Posterior cingulate gyrus (tissue), 11 donors: Measurements from ENCODE around the gene FLT3.
"Not testable (repeated sequence)": the region's sequence is repeated elsewhere in the genome, so short reads cannot be mapped to it uniquely, and the experiment has no call there.

Experiments
- DNase-seq, 10 donors: peaks; one replicate each; pipeline versions ENCODE4 v3.0.0 to v3.0.0-alpha.2; 2020 to 2021; ENCODE audit warnings: mixed read lengths in 3 of 10
- intact Hi-C: fragments of 100-400 bp; cut with DNase I; formaldehyde crosslinking; loops from one replicate; pipeline ENCODE4 v1.15.1; 2023

FLT3 gene

DNA sequence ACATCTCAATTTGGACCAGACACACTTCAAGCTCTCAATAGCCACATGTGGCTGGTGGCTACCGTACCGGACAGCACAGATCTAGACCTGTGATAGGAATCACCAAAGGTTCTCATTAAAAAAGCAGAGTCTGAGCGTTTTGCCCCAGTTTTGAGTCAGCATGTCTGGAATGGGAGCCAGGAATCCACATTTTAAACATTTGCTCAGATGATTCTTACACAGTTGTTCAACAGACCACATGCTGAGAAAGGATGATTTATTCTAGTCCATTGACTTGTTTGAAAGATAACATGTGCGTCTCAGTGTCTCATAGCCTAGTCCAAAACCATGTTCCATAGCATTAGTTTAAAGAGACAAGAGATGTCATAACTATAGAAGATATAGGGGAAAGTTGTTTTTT, 53.4 kb downstream of the FLT3 start:
- intact Hi-C loops: no loop called here
- no peak for DNase-seq

DNA sequence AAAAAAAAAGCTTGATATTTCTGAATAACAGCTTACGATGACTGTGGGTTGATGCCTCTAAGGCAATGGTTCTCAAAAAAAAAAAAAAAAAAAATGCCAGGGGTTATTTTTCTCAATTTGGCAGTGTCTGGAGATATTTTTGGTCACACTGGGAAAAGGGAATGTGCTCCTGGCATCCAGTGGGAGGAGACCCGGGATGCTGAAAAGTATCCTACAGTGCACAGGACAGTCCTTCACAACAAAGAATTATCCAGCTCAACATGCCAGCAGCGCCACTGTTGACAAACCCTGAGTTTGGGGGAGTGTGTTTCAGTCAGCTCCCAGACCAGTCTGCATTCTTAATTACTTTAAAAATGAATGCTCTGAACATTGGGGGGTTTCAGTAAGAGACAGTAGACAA, 54.5 kb downstream of the FLT3 start:
- no peak for DNase-seq
- intact Hi-C loops: no loop called here

DNA sequence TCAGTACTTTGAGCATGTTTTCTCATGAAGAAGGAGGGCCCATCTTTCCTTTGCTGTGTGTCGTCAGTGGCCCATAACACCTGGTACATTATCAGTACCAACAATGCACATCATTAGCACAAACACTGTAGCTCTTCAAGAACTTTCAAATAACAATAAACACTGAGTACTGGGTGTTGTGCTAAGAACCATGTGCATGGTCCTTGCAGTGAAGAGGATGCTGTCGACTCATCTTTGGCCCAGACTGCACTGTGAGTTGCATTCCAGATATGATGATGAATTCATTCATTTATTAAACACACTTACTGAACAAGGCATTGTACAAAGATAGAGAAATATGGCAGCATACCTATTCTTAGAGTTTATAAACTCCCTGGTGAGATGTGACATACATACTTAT, 55.8 kb downstream of the FLT3 start:
- DNase-seq: no peak
- intact Hi-C loops: no loop called here

DNA sequence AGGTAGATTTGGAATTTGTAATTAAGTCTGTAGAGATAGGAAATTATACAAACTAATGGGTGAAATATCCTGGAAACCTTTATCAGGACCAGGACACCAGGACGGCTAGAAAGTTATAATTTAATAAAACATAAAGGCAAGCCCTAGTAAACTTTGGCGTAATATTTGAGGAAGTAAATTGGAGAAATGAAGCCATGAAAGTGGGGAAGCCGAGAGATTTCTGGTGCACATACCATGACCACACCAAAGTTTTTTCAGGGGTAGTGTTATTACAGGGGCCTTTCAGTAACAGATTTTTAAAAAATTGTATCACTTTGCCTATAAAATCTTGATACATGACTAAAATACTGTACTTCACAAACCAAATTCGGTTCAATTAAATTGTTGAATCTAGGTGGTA, 57.2 kb downstream of the FLT3 start:
- intact Hi-C loops: no loop called here
- no peak for DNase-seq

DNA sequence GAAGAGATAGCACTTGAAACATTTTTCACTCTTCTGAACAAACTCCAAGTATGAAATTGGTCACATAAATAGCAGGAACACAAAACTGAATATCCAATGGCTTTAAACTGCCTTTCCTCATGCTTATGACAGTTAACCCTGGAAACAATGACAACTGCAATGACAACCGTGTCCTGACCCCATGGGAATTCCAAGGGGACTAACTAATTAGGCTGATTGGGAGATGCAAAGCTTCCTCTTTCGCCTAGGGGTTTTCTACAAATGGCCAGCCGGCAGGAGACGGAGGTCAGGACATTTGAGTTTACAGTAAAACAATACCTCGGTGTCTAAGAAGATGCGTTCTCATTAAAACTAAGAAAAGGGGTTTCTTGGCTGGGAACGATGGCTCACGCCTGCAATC, 58.9 kb downstream of the FLT3 start:
- intact Hi-C loops: no loop called here
- DNase-seq: no peak

DNA sequence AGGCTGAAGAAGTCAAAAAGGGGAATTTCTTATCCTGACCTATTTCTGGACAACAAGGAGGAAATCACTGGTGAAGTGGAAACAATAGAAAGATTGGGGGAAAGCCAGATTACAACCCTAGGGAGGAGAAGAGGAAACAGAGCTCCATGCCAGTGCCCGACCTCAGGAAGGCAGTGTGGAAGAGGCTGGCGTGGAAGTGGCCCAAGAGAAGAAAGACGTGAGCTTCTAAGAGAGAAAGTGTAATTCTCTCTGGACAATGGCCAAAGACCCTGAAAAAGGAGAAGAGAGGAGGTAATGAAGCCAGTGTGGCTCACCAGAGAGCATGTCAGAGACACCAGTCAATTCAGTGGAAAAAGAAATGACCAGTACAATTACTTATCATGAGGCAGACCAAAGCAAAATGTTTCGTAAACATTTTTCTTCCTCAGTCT, 59.3 kb downstream of the FLT3 start:
- intact Hi-C loops: no loop called here
- no peak for DNase-seq

DNA sequence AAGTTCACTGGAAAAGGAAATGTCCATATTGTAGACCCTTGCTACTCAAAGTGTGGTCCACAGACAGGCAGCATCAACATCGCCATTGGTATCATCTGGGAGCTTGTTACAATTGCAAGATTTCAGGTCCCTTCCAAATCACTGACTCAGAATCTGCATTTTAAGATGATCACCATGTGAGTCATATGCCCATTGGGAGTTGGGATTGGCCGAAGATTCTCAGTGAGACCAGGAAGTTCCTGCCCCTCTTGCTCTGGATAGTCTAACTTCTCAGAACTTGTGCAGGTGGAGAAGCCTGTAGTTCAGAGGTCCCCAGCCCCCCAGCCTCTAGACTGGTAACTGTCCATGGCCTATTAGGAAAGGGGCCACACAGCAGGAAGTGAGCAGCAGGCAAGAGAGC, 63.0 kb downstream of the FLT3 start:
- DNase-seq: no peak
- intact Hi-C loops: no loop called here

DNA sequence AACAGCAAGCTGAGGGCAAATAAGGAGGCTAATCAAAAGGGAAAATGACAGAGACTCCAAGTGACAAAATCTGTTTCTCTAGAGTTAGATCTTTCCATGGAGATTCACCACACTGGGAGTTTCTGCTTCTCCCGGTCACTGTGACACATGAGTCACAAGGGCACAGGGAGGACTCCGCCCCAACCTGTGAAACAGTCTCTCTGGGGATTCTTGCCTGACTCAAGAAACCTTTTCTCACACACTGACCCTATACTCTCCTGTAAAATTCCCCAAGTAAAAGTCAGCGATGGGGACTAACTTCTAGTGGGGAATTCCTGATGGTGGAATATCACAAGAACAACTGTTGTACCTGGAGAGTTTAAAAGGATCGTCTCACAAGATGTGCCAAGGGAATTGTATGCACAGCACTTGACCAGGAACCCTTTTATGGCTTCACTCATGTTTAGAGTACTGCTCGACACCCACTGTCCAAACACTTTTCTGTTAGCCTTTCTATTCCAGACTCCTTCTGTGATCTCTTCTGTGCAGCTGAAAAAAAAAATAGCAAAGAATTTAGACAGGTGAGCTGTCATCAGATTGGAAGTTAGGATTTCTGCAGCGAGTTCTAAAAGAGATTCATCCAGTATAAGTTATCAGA, 65.1 kb downstream of the FLT3 start:
- DNase-seq: no peak
- intact Hi-C loops: no loop called here

DNA sequence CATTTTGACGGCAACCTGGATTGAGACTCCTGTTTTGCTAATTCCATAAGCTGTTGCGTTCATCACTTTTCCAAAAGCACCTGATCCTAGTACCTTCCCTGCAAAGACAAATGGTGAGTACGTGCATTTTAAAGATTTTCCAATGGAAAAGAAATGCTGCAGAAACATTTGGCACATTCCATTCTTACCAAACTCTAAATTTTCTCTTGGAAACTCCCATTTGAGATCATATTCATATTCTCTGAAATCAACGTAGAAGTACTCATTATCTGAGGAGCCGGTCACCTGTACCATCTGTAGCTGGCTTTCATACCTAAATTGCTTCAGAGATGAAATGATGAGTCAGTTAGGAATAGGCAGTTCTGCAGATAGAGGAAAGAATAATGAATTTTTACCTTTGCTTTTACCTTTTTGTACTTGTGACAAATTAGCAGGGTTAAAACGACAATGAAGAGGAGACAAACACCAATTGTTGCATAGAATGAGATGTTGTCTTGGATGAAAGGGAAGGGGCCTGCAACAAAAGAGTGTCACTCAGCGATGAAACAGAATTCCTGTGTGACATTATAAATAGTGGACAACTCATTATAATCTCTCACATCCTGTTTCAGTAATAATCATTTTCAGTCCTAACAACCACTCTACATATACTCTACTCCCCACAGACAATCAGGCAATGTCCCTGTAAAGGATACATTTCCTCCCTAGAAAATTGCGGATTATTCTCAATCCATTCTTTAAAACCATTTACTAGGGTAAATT, 66.3 kb downstream of the FLT3 start:
- no peak for DNase-seq
- intact Hi-C loops: no loop called here

DNA sequence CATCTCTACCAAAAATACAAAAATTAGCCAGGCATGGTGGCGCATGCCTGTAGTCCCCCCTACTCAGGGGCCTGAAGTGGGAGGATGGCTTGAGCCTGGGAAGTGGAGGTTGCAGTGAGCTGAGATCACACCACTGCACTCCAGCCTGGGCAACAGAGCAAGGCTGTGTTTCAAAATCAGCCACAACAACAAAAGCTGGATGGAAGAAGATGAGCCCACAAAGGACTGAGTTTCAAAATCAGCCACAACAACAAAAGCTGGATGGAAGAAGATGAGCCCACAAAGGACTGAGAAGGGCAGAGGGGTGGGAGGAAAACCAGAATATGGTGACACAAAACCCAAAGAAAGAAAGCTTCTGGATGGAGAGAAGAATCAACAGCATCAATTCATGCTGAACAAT, 67.9 kb downstream of the FLT3 start:
- DNase-seq, intact Hi-C loops: not testable (repeated sequence)

DNA sequence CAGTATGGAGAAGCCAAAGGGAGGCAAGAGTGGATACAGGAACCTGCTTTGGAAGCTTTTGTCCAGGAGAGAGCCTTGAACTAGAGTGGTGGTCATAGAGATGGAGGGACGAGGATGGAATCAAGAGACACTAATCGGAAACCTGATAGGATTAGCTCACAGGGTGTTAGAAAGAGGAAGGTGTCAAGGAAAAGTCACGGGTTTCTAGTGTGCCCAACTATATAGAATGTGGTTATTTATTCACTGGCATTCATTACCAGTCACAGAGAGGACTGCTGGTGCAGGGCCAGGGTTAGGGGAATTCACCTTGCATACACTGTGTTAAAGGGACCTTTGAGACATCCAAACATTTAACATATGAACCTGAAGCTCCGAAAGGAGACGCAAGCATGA, 68.5 kb downstream of the FLT3 start:
- no peak for DNase-seq
- intact Hi-C loops: no loop called here

DNA sequence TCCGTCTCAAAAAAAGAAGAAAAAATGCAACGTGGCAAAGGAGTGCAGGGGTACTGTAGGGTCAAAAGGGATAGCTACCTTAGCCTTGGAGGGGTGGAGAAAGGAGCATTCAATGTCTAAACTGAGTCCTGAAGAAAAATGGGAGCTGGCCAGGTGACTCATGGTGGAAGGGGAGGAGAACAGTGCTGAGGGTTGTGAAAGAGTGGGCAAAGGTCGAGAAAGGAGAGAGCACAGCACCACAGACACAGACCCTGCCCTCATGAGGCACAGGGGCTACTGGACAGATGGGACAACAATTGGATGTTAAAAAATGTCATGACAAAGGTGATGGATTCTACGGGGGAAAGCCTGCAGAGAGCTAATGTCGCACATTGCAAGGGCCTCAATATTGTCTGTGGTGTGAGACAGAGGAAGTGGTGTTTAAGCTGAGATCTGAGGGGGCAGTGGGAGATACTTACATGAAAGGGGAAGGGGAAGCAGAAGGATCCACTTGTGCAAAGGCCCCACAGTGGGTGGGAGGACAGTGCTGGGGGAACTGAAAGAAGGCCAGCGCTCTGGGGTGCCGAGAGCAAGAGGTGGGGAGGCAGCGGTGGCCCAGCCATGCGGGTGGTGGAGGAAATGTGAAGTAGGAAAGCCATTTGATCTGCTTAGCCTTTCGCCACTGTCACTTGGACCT, 69.0 kb downstream of the FLT3 start:
- peak in 6 of 10 donors; percentile 14 to 85 (median 18) for DNase-seq
- intact Hi-C loops: no loop called here

DNA sequence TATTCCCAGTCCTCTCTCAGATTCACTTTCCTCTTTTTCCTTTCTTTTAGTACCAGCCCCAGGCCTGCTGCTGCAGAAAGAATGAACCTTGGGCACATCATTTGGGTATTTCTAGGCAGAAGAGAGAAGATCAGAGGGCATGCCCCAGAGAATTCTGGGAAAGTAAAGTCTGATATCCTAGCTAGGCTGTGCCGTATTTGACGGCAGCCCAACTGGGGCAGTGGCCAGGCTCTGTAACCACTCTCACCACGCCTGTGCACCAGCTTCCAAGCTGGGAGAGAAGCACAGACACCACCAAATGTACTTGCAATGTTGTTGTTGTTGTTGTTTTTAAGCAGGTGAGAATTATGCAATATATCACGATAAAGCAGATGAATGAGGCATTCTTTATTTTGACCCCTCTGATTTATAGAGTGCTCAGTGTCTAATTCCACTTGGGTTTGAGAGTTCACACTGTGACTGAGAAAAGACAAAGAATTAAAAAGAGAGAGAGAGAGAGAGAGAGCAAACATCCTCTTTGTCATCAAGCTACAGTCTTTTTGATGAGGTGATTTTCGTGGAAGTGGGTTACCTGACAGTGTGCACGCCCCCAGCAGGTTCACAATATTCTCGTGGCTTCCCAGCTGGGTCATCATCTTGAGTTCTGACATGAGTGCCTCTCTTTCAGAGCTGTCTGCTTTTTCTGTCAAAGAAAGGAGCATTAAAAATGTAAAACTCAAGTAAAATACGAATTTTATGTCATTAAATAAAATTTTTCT, 72.6 kb downstream of the FLT3 start:
- intact Hi-C loops: no loop called here
- no peak for DNase-seq

DNA sequence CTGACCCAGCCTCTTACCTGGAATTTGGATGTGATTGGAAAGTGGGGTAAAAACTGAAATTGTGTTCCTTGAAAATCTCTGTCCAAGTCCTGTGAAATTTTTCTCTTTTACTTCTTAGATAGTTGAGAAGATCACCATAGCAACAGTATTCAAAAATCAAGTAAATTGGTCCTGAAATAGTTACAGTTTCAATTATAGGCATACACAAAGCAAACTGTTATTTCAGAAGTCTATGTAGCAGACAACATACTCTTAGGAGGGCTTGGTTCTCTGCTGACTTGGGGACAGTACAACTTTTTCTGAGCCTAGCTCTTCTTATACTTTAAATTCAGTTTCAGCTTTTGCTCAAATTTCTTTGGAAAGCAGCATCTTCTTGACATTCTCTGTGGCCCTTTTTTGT, 73.3 kb downstream of the FLT3 start:
- intact Hi-C loops: no loop called here
- no peak for DNase-seq

DNA sequence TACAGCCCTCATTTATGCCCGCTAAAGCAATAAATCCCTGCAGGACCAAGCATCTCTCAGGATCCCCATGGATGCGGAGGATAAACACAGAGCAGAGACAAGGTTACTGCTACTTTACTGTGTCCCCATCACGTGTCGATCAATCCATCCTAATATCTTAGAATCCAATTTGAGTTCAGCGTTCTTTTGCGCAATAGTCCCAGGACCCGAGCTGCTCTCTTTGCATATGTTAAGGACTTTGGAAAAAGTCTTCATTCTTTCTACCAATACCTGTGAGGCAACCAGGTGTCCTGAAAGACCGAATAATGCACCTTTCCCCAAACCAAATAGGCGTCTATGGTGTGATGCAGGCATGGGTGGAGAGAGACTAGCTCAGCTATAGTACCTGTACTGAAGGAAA, 73.9 kb downstream of the FLT3 start:
- DNase-seq: no peak
- intact Hi-C loops: no loop called here

DNA sequence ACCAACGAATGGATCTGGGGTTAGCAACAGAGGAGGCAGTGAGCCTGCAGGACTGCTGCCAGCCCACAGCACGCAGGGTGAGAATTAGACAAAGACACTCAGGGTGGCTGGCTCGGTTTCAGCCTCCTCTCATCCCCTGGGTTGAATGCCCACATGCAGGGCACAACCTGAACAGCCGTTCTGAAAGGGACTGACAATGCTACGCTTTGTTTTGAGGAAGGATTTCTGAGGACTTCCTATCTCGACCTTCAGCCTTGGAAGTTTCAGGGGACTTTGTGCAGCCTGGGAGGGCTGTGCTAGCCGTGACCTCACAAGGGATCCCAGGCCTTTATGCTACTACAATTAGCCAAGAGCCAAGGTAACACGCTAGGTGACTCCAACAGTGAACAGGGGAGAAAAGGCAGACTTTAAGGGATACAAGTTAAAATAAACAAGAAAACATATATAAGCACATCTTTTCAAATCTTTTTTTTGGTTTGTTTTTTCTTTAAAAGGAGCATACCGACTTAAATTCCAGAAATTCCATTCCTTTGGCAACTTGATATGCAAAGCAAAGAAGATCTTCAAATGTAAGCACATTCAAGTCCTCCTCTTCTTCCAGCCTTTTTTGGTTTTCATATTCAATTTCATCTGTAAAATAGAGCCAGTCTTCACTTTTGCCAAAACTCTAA, 77.4 kb downstream of the FLT3 start:
- intact Hi-C loops: no loop called here
- DNase-seq: no peak

DNA sequence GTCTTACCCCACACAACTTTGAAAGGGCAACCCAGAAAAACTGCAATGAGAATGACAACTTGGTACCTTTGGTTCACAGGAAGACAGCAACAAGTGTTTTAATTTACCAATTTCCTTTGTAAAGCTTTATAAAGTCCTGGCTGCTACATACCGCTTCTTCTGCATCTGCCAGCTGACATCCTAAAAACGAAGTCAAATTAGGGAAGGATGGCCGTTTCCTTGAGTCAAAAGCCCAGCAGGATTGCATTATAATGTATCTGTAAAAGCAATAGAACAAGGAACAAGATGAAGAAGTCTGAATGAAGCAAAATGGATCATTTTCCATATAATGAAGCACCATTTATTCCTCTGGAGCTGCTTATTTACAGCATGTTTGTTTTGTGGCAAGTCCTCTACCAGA, 86.1 kb downstream of the FLT3 start:
- intact Hi-C loops: no loop called here
- no peak for DNase-seq

DNA sequence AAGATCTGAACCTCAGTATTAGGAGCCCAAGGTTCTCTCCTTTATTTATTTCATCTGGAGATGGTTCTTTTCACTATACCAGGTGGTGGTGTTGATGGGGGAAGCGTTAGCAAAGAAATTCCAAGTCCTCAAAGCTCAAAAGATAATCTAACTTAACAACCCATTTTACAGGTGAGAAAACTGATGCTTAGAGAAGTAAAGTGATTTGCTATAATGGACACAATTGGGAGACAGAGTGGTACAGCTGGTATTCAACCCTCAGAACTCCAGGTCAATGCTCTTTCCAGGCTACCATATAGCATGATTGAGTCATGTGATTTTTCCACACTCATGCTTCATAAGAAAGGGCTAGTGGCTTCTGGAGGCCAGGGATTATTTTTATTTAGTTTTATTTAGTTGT, 86.9 kb downstream of the FLT3 start:
- intact Hi-C loops: no loop called here
- DNase-seq: no peak

DNA sequence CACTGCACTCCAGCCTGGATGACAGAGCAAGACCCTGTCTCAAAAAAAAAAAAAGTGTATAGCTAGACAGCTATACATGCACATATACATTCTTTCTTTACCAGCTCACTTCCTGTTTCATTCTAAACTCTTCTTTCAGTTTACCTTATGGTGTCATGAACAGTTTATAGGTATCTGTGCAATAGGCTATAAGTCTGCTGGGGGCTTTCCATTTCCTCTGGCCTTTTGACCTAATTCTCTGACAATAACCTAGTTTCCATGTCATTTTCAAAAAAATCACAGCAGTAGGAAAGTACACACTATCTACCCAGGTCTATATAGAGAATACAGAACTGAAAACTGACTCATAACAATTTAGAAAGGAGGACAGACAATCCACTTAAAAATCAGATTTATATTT, 87.5 kb downstream of the FLT3 start:
- intact Hi-C loops: no loop called here
- DNase-seq: no peak

DNA sequence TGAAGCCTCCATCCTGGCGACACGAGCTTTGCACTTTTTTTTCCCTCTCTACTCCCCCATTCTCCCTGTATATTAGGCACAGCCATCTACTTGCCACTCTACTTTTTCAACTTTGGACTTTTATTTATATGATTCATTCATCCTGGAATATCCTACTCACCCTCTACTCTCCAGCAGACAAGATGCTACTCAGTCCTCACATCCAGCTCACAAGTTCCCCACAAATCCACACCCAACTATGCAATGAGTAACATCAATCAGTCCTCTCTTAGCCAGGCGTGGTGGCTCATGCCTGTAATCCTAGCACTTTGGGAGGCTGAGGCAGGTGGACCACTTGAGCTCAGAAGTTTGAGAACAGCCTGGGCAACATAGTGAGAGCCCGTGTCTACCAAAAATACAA, 88.0 kb downstream of the FLT3 start:
- no peak for DNase-seq
- intact Hi-C loops: no loop called here

DNA sequence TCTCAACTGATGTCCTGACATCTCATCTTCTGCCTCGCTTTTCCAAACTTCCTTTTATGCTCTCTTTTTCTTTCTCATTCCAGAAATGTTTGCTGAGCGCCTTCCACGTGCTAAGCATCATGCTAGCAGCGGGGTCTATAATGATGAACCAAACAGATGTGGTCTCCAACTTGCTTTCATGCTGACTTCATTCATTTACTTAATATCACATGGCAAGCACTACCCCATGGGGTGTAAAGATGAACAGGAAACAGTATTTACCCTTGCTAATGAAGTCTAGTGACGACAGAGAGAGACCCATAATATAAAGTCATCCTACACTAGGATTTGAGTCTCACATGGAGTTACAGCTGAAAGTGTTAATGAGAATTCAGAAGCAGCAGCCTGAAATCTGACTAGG, 90.3 kb downstream of the FLT3 start:
- intact Hi-C loops: no loop called here
- no peak for DNase-seq
